Hepatic stellate cell (primary cell): Measurements from ENCODE around the gene CHMP5.

Source experiments
- DNase-seq: peaks from one replicate; pipeline ENCODE4 v3.0.0; 2011; ENCODE audit warnings: low spot score

The CHMP5 gene

DNA sequence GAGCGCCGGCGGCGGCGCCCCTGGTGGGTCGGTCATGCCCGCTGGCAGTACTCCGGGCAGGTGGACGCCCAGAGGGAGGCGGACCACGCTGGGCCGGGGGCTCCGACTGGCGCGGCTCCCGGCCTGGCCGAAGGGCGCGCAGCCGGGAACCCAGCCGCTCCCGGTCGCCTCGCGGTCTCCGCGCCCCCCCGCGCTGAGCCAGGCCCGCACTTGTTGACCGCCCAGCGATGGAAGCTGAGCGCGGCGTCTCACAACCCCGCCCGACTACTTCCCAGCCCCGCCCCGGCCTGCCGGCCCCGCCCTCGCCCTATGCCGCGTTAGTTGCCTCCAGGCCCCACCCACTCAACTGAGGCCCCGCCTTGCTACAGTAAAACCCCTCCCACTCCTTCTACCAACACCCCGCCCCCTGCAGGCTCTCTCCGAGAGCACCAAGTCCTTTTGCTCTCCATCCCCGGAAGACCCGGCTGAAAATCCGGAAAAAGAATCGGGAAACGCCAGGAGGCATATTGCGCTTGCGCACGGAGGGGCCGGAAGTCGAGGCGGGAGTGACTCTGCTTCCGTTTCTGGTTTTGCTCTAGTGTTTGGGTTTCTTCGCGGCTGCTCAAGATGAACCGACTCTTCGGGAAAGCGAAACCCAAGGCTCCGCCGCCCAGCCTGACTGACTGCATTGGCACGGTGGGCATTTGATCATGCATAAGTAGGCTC lies at the start of gene CHMP5, which contains the start of gene BAG1:
CHMP5 (plus strand) TSS at position 577 of the 705 bp plus-strand sequence; CDS start at position 607, 30 bp downstream.
BAG1 (minus strand) TSS at position 236 of the 705 bp plus-strand sequence.
- DNase-seq = peak; percentile 97

DNA sequence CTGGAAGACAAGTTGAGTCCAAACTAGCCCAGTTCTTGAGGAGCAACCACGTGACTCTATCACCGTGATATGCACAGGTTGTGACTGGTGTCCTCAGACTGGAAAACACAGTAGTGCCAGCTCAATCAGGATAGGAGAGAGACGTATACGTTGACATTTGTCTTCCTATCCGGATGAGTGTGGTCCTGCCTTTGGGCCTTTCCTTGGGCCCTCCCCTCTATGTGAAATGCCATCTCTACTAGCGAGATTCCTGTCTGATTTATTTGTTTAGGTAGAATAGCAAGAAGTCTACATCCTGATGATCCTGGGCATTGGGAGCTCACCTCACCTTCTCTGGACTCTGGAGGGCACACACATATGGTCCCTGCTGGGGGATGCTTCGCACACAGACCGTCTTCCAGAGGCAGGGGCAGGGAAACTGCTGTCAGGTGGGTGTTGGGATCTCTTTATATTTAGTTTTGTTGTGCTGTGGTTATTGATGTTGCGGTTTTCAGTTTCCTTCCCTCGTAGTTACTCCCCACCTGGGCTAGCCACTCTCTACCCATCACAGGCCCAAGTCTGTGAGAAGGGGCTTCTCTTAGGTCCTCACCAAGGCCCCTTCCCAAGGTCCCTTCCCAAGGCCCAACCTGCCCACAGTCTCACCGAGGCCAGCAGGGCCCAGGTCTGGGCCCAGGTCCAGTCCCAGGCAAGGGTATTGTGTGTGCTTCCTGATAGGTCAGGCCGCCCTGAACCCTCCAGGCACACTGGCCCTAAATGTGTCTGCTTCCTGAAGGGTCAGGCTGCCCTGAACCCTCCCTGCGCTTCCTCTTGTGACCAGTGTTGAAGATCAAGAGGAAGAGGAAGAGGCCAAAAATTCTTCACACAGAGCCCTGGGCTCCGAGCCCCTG lies 43.9 kb upstream of the CHMP5 start:
- DNase-seq = no peak

DNA sequence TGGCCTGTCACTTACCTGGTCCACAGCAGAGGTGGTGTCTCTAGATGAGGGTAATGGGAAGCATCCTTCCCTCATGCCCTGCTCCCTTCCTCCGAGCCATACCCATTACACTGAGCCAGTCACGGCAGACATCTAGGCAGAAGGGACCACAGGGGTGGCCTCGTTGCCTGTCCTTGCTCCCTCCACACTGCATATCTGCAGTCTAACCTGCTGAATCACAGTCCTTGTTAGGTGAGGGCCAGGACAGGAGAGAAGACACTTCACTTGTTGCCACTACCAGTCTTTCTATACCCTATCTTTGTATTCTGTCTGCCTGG lies 43.3 kb upstream of the CHMP5 start:
- DNase-seq = no peak

DNA sequence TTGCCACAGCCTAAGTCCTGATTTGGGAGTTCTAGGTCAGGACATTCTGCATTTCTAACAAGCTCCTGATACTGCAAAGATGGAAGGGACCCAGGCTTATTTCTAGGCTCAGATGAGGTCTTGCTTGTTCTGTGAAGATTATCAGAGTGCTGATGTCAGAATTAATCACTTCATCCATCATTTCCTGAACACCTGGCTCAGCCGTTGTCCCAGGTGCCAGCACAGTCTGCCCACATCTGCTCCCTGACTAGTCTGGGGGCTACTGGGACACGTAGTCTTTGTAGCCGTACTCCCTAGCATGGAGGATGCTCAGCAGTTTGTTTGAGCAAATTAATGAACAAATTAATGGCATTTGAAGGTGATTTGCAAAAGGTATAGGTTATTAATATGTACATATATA lies 42.8 kb upstream of the CHMP5 start:
- DNase-seq = no peak

DNA sequence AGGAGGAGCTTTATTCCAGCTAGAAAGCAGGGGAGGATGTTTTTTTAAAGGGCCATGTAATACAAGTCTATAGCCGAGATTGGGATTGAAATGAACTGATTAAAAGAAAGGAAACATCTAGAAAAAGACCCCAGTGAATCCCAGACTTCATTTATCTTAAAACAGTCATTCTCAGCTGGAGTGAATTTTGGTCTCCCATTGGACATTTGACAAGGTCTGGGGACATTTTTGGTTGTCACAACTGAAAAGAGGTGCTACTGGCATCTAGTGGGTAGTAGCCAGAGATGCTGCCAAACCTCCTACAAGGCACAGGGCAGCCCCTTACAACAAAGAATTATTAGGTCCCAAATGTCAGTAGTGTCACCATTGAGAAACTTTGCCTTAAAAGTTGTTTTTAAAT lies 41.2 kb upstream of the CHMP5 start:
- no peak for DNase-seq

DNA sequence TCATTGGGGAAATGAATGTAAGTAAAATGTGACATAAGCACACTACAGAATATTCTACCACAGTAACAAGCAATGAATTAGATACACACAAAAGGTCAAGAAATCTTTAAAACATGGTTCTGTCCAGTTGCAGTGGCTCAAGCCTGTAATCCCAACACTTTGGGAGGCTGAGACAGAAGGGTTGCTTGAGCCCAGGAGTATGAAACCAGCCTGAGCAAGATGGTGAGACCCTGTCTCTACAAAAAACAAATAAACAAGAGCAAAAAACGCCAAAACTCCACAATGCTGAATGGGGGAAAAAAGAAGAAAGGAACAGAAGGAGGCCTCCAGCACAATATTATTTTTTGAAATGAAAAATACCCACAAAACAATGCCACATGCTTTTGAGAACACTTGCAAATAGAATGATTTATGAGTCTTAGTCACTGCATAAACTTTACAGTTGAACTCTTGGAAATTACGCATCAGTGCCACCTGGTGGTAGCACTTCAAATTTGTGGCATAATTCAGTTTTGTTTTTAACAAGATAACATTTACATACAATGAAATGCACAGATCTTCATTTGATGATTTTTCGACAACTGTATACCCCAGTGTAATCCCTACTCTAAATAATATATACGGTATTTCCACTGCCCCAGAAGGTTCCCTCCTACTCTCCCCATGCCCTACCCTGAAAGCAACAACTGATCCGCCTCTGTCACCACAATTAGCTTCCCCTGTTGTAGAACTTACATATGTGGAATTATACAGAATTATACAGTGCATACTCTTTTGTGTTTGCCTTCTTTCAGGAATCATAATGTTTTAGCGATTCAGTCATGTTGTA lies 39.3 kb upstream of the CHMP5 start:
- no peak for DNase-seq

DNA sequence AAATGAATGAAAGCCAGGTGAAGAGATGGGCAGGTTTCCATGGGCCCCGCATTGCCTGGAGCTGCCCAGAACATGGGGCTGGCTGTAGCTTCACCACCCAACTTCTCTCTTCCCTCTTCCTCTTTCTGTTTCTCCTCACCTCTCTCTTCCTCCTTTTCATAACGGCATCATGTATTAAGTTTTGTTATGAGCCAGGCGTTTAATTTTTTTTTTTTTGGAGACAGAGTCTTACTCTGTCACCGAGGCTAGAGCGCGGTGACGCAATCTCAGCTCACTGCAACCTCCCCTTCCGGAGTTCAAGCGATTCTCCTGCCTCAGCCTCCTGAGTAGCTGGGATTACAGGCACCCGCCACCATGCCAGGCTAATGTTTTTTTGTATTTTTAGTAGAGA lies 37.8 kb upstream of the CHMP5 start:
- no peak for DNase-seq

DNA sequence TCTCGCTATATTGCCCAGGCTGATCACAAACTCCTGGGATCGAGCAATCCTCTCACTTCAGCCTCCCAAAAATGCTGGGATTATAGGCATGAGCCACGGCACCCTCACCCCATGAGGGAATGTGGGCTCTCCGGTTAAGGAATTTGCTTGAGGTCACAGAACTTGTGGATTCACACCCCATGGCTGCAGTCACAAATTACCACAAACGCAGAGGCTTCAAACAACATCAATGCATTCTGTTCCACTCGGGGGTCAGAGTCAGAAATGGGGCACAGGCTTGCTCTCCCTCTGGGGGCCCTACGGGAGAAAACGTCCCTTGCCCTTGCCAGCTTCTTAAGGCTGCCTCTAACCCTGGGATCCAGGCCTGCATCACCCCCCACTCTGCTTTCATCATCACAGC lies 37.1 kb upstream of the CHMP5 start:
- DNase-seq = no peak

DNA sequence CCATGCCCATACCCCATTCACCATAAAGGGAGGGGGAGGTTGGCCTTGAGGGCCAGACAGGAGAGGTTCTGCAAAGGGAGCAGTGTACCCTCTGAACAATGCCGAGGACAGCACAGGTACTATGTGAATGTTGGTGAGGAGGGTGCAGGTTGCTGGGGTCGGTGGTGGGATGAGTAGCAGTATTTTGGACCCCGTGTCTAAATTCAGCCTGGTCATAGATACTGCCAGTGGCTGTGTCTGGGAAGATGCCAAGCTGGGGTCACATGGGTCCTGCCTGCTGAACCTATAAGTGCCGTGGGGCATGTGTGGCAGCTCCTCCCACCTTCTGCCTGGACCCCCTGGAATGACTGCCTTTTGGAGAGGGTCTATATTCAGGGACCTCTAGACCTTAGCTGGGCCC lies 36.2 kb upstream of the CHMP5 start:
- no peak for DNase-seq

DNA sequence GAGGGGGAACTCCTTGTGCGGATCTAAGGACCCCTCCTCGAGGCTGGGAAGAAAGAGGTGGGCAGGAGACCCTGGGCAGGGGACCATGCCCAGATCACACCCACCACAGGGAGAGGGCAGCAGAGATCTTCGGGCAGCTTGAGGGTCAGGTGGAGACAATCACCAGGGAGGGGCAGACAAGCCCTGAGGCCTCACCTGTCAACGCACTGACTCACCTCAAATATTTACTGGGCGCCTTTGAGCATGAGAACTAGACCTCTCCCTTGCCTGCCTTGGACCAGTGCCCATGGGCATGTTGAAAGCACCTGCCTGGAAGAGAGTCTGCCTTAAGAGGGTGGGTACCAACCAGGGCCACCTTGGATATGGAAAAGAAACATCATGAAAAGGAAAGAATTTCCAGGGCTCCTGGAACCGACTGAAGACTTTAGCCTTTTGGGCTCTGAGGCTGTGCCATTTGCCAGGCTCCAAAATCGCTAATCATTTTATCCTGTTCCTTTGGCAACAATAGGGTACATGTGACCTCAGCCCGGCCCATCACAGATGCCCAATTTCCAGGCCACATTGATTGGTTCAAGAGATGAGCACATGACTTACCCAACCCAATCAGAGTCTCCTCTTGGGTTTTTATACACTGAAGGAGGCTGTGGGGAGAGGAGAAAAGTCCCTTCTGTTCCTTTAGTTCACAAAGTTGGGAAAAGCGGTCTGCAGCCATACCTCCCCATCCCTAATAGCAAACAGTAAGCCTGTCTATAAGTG lies 35.3 kb upstream of the CHMP5 start:
- DNase-seq = no peak

DNA sequence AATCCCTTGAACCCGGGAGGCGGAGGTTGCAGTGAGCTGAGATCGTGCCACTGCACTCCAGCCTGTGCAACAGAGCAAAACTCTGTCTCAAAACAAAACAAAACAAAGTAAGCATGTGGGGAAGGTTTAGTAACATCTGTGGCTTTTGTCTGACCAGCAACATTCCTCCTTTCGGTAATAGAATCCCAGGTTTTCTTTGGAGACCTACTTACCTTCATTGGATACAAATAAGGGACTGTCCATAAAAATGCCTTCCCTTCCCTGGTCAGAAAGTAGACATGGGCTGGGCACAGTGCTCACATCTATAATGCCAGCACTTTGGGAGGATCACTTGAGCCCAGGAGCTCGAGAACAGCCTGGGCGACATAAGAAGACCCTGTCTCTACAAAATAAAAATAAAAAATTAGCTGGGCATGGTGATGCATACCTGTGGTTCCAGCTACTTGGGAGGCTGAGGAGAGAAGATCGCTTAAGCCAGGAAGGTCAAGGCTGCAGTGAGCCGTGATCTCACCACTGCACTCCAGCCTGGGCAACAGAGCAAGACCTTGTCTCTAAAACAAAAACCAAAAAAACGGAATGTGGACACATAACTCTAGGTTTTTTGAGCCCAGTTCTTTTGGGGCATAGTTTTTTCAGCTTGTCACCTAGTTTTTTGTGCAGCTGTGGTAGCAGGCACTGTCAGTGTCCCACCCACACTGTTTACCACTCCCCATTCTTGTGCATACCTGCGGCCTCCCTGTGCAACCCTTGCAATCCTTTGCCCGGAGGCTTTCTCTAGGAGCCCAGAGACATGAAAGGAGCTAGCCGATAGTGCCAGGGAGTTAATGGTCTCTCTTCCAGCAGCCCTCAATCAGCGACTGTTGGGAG lies 33.9 kb upstream of the CHMP5 start:
- DNase-seq = no peak

DNA sequence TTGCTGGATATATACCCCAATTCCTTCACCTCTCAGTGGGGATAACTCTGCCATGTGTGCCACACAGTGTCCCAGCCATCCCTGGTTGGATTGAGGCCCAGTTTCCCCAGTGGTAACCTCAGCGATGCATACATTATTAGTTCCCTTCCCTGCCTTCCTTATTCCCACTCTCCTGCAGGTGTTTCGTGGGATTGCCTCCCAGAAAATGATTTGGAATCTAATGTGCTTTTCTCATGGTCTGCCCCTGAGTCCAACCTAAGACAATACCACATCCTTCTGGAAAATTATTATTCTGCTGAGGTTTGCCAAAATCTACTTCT lies 33.3 kb upstream of the CHMP5 start:
- no peak for DNase-seq

DNA sequence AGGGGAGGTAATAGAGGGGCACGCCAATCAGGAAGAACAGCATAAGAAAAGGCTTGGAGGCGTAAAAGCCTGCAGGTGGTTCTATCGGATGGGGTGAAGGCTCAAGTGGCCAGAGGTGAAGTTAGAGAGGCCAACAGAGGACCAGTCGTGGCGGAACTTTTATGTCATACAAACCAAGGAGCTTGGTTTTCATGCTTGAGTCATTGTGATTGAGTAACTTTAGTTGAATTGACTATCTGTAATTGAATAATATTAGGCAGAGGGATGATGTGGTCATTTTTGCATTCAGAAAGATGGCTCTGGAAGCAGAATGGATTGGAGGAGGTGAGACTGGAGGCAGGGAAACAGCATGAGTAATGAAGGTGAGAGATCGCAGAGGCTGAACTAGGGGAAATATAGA lies 32.0 kb upstream of the CHMP5 start:
- DNase-seq = no peak

DNA sequence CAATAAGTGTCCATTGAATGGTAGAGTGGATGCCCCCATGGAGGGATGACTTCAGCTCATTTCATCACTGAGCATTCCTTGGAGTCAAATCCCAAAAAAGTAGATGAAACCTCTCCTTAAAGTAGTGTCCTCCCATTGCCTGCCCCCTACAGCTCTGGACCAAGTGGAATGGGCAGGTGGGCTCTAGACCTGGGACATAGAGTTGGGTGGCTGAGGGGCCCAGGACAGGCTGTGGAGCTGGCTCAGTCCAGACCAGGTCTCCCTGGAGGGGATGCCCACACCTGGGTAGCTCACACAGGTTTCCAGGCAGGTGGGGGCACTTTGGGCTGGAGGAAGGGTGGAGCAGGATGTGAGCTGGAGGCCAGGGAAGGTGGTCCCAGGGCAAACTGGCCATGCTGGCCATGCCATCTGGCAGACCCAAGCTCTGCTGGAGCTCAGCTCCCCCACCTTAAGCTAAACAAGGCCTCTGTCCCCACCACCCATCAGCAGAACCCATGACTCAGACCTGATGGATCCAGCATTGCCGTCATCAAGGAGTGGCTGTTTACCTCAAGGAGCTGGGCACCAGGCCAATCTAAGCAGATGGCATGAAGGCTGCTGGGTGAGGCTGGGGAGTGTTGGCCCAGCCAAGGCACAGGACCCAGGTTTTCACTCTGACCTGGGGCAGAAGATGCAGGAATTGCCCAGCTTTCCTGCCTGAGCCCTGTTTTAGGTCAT lies 31.1 kb upstream of the CHMP5 start:
- peak; percentile 78 for DNase-seq

DNA sequence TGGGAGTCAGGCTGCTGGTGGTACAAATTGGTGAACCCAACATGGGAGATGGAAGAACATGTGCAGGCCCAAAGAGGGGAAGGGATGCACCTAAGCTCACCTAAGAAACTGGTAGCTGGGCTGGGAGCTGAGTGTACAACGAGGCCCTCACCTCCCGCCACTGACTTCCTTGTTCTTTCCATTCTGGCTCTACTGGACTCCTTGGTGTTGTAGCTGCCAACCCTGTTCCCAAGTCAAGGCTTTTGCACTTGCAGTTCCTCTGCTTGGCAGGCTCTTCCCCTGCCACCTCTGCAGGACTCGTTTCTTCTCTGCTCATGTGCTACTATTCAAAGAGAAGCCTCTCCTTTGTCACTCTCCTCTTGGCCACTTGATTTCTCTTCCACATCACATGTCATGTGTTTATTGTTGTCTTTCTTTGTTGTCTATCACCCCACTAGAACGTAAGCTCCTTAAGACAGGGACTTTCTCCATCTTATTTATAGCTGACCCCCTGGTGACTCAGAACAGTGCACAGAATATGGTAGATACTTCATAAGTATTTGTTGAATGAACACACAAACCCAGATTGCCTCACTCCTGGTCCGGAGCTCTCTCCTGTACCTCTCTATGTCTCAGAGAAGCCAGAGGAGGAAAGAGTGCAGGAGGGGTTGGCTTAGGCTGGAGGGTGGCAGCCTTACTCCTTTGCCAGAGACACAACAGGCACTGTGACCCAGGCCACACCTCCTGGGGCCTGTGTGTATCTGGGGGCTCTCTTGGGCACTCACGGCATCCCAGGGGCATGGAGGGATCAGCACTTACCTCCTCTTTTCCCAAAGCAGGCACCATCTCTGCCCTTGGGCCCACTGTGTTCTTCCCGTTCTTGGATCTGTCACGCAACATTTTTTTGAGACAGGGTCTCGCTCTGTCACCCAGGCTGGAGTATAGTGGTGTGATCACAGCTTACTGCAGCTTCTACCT lies 30.1 kb upstream of the CHMP5 start:
- DNase-seq = no peak

DNA sequence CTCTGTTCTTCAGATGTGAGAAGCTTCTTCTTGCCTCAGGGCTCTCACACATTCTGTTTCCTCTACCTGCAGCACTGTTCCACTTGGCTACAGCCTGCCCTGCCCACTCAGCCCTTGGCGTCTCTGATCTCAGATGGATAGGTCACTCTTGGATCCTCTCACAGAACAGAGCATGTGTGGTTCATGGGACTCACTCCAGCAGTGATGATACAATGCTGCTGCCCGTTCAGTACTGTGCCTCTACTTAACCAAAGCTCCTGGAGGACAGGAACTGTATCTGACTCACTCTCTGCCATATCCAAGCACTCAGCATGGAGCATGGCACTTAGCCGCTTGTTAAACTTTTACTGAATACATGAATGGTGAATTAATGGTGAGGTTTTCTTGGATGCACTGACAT lies 28.3 kb upstream of the CHMP5 start:
- DNase-seq = no peak

DNA sequence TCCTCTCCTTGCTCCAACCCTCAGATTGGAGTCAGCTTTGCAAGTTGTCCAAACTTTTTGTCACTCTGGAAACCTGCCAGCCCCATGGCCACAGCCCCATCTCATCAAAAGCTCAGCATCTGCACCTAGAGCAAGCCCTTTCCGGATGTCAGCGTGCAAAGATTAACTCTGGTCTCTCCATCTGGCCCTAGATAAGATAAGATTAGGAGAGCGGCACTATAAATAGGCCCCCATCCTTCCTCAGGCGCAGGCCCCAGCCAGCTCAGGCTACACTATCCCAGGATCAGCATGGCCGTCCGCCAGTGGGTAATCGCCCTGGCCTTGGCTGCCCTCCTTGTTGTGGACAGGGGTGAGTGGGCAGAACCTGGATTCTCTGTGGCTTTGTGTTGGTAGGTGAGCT lies 24.9 kb upstream of the CHMP5 start, which contains the start of gene SPINK4:
SPINK4 (plus strand) TSS at position 247 of the 400 bp plus-strand sequence; CDS start at position 289, 42 bp downstream.
- DNase-seq = peak; percentile 22

DNA sequence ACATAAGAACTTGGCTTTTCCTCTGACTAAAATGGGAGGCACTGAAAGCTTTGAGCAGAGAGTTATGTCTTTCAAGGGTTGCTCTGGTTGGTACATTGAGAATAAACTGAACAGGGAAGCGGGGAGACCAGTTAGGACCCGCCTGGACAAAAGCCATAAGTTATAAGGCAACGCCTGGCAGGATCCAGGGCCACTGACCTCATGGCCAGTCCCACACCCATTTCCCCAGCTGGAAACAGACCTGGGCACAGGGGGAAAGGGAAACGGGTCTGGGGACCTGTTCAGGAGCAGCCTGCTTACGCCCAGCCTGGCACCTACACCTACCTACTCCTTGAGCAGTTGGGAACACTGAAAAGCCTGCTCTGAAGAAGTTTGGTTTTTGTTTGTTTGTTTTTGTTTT lies 23.6 kb upstream of the CHMP5 start:
- DNase-seq = no peak

DNA sequence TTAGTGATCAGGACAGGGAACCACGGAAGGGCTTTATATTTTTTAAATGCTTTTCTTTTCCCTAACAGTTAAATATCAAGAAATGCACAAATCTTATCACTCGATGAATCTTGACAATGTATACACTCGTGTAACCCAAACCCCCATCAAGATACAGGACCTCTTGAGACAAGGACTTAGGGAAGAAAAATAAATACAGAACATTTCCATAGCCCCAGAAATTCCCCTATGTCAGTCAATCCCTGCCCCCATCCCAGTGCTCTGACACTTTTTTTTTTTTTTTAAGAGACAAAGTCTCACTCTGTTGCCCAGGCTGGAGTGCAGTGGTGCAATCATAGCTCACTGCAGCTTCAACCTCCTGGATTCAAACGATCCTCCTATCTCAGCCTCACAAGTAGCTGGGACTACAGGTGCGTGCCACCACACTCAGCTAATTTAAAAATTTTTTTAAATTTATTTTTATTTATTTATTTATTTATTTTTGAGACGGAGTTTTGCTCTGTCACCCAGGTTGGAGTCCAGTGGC lies 22.2 kb upstream of the CHMP5 start:
- DNase-seq = no peak
